ENCODE measurements around the gene SSNA1.

Gene SSNA1

DNA sequence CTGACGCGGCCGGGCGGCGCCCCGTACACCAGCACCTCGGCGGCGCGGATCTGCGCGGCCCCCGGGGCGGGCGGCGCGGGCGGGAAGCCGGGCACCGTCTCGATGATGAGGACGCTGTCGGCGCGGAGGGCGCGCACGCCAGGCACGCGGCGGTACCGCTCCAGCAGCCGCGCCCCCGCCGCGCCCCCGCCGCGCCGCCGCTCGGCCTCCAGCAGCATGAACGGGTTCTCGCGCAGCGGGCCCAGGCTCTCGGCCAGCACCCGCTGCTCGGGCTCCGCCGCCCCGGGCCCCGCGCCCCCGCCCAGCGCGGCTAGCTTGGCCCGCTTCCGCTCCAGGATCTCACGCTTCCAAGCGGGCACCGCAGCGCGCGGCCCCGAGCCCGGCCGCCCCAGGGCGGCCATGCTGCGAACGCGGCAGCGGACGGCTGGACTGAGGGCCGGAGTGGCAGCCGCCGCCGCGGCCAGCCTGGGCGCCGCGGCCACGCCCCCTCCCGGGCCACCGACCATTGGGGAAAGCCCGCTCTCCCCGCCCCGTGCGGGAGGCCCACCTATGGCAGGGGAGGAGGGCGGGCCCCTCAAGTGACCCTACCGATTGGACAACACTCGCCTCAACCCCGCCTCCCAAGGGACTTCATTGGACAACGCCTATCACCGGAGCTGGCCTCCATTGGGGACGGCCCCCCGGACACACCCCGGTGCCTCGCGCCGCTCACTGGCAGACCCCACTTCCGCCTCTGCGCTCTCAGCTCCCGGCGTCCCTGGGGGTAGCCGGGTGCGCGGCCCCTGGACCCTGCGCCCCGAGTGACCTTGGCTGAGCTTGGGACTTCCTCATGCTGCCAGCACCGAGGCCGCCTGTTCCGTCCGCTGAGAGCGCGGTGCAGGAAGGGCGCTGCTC, 12.1 kb downstream of the SSNA1 start, which contains the start of gene TPRN:
TPRN (minus strand) TSS at position 431 of the 894 bp plus-strand sequence; CDS start at position 401, 30 bp downstream.
- no peak for TF ChIP-seq CTCF (IDR thresholded peaks at IDR 0.05; ENCODE audit: low read depth, low read length)
- peak within 1 kb of the TSS; percentile 53 to 76 for H3K4me3 ChIP-seq (replicated peaks in 1 of 2; ENCODE audit: low read depth in 2 of 2, low read length in 2 of 2)
- DNase-seq (ENCODE audit: low read depth in 2 of 2): peak; percentile 99

DNA sequence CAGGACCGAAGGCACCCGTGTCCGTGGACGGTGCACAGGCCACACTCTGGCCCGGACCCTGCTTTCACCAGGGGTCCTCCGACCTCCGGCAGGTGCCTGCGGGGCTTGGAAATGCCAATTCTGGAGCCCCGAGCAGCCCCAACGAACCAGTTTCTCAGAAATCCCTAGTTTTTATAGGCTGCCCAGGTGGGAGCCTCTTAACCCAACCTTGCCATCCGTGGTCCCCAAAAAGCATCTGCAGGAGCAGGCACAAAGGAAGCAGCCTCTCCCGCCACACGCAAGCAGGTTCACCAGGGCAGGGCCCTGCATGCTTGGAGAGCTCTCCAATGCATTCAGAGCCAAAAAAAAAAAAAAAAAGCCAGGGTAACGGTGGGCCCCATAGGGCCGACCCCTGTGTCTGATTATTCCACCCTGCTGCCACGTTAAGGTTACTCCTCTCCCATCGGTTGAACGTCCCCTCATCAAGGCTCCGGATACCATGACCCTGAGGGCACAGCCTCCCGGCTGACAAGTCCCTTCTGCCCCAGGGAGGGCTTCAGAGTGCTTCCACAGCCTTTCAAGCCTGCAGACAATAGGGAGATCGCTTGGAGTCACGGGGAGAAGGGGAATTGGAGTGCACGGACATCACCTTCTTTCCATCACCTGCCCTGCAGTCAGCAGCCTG, 12.9 kb downstream of the SSNA1 start:
- no peak for TF ChIP-seq CTCF (IDR thresholded peaks at IDR 0.05; ENCODE audit: low read depth, low read length)
- no peak for DNase-seq (ENCODE audit: low read depth in 2 of 2)
- peak overlapping the region; percentile 53 to 76 for H3K4me3 ChIP-seq (replicated peaks in 1 of 2; ENCODE audit: low read depth in 2 of 2, low read length in 2 of 2)

- no peak overlapping the region for H3K4me3 ChIP-seq (replicated peaks in 1 of 2; ENCODE audit: low read depth in 2 of 2, low read length in 2 of 2)
- no peak for DNase-seq (ENCODE audit: low read depth in 2 of 2)
- no peak for TF ChIP-seq CTCF (IDR thresholded peaks at IDR 0.05; ENCODE audit: low read depth, low read length)
Measured at GRCh38 chr9:137202966-137203365, 14.5 kb downstream of the SSNA1 start.

- H3K4me3 ChIP-seq (replicated peaks in 1 of 2; ENCODE audit: low read depth in 2 of 2, low read length in 2 of 2): peak overlapping the region; percentile 84 to 94
- no peak for DNase-seq (ENCODE audit: low read depth in 2 of 2)
- no peak for TF ChIP-seq CTCF (IDR thresholded peaks at IDR 0.05; ENCODE audit: low read depth, low read length)
Measured at GRCh38 chr9:137204731-137205125, 16.3 kb downstream of the SSNA1 start.

- H3K4me3 ChIP-seq (replicated peaks in 1 of 2; ENCODE audit: low read depth in 2 of 2, low read length in 2 of 2): peak within 1 kb of the TSS; percentile 84 to 94
- no peak for TF ChIP-seq CTCF (IDR thresholded peaks at IDR 0.05; ENCODE audit: low read depth, low read length)
- DNase-seq (ENCODE audit: low read depth in 2 of 2): peak; percentile 76 to 83
Measured at GRCh38 chr9:137205126-137206069, 16.9 kb downstream of the SSNA1 start, which contains the start of the genes NDOR1 and TMEM203. NDOR1 (plus strand) TSS chr9:137205700; CDS start chr9:137205778, 78 bp downstream. TMEM203 (minus strand) TSS chr9:137205648; CDS start chr9:137205414, 234 bp downstream.

DNA sequence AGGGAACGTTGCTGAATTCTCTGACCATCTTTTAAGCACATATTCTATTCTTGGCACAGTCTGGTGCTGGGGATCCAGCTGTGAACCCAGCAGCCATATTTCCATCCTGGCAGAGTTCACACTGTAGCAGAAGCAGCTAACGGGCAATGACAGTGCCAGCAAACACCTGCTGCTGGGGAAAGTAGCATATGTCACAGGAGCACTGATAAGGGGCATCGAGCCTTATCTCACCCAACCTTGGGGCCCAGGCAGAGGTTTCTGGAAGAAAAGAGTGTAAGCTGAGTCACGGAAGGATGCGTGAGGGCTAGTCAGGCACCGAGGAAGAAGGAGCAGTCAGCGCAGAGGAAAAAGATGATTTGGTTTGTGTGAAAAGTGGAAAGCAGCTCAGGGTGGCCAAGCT, 18.1 kb downstream of the SSNA1 start:
- TF ChIP-seq CTCF (IDR thresholded peaks at IDR 0.05; ENCODE audit: low read depth, low read length): no peak
- peak overlapping the region; percentile 84 to 94 for H3K4me3 ChIP-seq (replicated peaks in 1 of 2; ENCODE audit: low read depth in 2 of 2, low read length in 2 of 2)
- no peak for DNase-seq (ENCODE audit: low read depth in 2 of 2)

All from cardiac fibroblast (primary cell).